ENCODE results near the gene PARP16.
A peak's percentile ranks its signal among the peaks of the same experiment; 100 is the strongest.
"Not testable (repeated sequence)": the region's sequence is repeated elsewhere in the genome, so short reads cannot be mapped to it uniquely, and the experiment has no call there.

PARP16 gene

GRCh38 chr15:65275104-65275727 is 11.5 kb downstream of the PARP16 start:
- DNase-seq, result no peak

DNA sequence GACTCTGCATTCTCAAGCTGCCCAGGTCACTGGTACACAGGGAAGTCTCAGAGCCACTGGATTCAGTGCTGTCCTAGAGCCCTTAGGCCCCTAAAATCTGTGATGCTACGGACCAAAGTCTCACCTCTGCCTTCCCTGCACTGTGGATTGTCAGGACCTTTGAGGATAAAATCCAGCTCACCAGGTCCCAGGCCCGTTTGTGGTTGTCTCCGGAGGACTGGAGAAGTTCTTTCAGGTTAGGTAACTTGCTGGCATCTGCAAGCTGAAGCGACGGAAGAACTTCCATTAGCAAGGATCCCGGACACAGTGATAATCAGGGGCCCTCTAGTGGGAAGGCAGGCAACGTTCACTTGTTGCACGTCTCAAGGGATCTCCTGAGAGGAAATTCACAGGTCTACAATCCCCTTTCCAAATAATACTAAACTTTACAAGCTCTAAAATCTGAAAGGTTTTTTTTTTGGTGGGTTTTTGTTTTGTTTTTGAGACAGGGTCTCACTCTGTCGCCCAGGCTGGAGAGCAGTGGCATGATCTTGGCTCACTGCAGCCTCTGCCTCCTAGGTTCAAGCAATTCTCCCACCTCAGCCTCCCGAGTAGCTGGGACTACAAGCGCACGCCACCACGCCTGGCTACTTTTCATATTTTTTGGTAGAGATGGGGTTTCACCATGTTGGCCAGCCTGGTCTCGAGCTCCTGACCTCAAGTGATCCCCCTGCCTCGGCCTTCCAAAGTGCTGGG is 15.7 kb downstream of the PARP16 start:
- DNase-seq, result peak; percentile 7

DNA sequence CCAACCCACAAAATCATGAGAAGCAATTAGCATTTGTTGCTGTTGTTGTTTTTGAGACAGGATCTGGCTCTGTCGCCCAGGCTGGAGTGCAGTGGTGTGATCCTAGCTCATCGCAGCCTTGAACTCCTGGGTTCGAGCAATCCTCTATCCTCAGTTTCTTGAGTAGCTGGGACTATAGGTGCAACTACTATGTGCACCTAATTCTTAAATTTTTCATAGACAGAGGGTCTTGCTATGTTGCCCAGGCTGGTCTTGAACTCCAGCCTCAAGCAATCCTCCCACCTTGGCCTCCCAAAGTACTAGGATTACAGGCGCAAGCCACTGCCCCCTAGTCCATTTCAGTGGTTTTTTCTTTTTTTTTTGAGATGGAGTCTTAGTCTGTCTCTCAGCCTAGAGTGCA is 18.3 kb downstream of the PARP16 start:
- DNase-seq, result no peak

DNA sequence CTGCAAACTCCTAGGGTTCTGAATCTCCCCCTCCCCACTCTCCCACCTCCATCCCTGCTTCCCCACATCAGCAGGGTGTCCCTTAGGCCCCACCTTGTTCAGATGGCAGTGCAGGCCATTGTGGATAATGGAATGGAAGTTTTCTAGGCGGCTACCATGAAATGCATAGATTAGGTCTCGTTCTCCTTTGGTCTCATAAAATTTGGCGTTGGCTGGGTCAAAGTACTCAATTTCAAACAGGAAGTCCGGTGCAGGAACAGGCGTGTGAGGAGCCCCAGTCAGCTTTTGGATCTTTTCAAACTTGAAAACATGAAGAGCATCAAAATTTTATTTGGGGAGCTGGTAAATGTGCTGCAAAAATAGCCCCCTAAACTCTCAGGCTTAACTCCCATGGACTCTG is 20.2 kb downstream of the PARP16 start:
- no peak for DNase-seq

DNA sequence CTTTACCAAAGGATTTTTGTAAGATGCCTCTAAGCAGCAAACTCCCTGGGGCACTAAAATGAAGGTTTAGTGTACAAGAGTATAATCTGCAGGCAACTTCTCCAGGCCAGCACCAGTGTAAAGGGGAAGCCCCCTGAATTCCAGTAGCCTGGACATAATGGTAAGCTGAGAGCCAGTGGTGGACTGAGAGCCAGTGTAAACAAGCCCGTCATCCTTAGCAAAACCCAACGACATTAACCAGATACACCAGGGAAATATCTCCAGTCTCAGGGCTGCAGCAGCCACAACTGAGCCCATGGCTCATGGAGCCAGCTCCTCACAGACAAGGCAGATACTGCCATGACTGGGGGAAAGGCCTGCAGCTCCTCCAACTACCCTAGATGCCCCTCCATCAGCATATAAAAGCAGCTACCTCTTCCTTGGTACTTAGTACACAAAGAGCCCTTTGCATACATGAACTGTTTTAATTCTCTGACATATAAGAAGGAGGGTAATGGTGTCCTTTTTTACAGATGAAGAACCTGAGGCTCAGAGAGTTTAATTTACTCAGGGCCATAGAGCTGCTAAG is 21.7 kb downstream of the PARP16 start:
- no peak for DNase-seq

- no peak for DNase-seq
Observed at GRCh38 chr15:65263313-65263712, 23.4 kb downstream of the PARP16 start.

- no peak for DNase-seq
Observed at GRCh38 chr15:65260968-65261367, 25.7 kb downstream of the PARP16 start.

DNA sequence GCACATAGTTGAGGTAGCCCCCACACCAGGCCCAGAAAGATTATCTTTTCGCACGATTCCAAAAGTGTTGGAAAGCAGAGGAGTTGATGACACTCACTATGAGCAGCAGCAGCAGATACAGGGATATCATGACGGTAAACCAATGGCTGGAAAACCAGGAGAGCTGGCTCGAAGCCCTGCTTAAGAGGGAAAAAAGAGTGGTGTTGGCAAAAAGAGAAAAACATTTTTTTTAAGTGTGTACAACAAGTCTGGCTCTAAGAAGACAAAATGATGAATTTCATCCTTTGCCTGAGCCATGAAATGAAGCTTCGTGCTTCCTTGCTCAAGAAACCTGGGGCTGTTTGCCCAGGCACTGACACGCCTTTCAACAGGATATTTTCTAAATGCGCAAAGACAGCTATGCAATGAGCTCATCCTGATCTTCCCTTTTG is 27.3 kb downstream of the PARP16 start:
- DNase-seq, result no peak

DNA sequence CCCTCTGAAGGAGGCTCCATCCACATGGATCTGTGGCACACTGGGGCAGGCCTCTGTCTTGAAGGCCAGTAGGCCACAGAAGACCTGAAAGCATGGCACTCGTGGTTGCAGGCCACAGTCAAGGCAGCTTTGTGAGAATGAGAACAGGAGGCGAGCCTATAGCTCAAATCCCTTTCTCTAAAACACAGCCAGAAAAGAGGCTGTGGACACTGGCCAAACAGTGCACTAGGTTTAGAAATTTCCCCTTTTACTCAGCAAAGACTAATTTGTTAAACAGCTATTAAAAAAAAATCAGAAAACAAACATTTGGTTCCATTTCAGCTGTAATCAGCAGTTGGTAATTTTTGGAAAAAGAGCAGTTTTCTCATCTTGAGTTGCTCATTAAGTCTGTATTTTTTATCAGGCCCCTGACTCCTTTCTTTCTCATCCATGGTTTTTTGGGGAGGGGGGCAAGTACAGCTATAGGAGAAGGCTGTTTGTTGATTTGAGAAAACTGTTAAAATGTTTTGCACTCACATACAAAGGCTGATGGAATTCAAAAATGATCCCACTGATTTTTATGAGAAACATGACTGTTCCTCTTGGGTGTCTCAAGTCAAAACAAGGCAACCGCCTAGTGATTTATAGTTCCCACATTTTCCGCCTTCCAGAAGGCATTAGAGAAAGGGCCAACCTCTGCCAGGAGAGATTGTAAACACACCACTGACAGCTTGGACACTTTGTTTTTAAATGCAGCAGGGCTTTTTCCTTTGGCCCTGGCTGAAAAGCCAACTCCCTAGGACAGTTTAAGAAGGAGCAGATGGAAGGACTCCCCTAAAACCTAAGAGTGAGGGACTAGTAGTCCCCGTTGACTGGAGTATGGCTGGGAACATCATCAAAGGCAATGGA is 28.1 kb downstream of the PARP16 start:
- no peak for DNase-seq

- no peak for DNase-seq
Observed at GRCh38 chr15:65255486-65256140, 31.1 kb downstream of the PARP16 start.

GRCh38 chr15:65254758-65255157 is 31.9 kb downstream of the PARP16 start:
- no peak for DNase-seq

GRCh38 chr15:65254356-65254755 is 32.3 kb downstream of the PARP16 start:
- no peak for DNase-seq

DNA sequence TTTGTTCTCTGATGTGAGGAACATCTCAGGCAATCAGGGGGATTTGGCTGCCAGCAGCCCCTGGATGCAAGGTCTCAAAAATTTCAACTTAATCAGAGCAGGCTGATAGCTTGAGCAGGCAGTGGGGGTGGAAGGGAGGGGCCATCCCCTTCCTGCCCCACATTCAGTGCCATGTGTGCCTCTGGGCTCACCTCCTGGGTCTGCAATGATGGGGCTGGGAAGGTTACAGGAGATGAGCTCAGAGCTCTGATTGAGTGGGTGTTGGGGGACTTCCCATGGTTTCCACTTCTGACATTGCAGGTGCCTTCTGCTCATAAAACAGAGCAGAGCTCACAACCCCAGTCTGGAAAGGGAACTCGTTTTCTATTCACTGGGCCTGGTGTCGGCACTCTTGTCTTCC is 37.0 kb downstream of the PARP16 start:
- DNase-seq, result no peak

GRCh38 chr15:65248511-65249255 is 38.0 kb downstream of the PARP16 start:
- DNase-seq, result no peak

GRCh38 chr15:65246939-65247338 is 39.7 kb downstream of the PARP16 start:
- no peak for DNase-seq

- DNase-seq, result no peak
Observed at GRCh38 chr15:65246026-65246714, 40.5 kb downstream of the PARP16 start.

GRCh38 chr15:65245096-65245856 is 41.4 kb downstream of the PARP16 start:
- no peak for DNase-seq

GRCh38 chr15:65244638-65245037 is 42.0 kb downstream of the PARP16 start:
- no peak for DNase-seq

DNA sequence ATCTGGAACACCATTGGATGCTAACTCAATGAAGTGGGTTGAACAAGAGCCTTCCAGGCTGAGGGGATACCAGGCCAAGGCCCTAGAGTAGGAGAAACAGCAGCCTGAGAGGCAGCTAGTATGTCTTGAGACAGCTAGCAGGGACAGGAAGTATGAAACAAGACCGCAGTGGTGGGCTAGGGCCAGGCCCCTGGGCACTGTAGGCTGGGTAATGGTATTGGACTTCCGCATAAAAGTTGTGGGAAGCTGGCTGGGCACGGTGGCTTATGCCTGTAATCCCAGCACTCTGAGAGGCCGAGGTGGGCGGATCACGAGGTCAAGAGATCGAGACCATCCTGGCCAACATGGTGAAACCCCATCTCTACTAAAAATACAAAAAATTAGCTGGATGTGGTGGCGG is 50.2 kb downstream of the PARP16 start:
- DNase-seq, result not testable (repeated sequence)

DNA sequence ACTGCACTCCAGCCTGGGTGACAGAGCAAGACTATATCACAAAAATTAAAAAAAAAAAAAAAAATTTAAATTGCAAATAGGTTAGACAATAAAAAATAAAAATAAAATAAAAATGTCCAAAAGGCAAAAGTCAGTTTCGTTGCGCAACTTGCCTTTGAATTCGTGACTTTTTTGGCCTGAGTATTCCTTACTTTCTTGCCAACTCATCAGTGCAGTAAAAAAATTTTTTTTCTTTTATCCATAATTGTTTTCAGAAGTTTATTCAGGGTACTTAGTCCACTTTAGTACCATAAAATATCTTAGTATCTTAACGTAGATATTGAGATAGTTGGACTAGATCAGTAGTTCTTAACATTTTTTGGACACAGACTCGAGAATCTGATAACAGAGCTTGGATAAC is 53.0 kb downstream of the PARP16 start:
- no peak for DNase-seq

GRCh38 chr15:65232520-65232919 is 54.2 kb downstream of the PARP16 start:
- DNase-seq, result no peak
